OCI-LY3 (cell line): Measurements from ENCODE around the gene PRKAG3.

Source experiments
- CTCF ChIP-seq: fragments of 200-600, 300-600 bp; sonication (generic); IDR thresholded peaks from 2 replicates; pipeline ENCODE4 v1.5.1; 2014; ENCODE audit warnings: antibody characterized with exemption, low read length, low read depth
- EZH2phosphoT487 ChIP-seq: fragments of 200-600 bp; shearing (Covaris generic); IDR thresholded peaks from 2 replicates; pipeline ENCODE4 v1.6.1; 2018; ENCODE audit warnings: antibody characterized with exemption, mixed run types, low read depth

- TF ChIP-seq CTCF (no peak), EZH2phosphoT487 (no peak)
Observed at GRCh38 chr2:218877331-218877730, 45.7 kb upstream of the PRKAG3 start.
